Dermis blood vessel endothelial cell (primary cell): ENCODE measurements around the gene TFPI. TPM values are rescaled to one million over a fixed set of nuclear protein-coding genes. Genes with fewer than 3 reads are reported as not detected.

Source experiments
- total RNA-seq: library from RNA; depleted of rRNA; stranded (reverse); fragments of >200 nt; gene quantifications from 2 replicates; pipeline ENCODE4 v1.2.3, GENCODE V29; 2014

The TFPI gene
- total RNA-seq, 1 donor from 2014 or later, result 1,146 TPM

Other genes with a start within 250 kb of the TFPI start
- 308 and 430 TPM in 2 replicates for gene CALCRL, start 106.2 kb downstream of the TFPI start, total RNA-seq